GM18511 (cell line): ENCODE results near the gene SIRPB2.
A peak's percentile ranks its signal among the peaks of the same experiment; 100 is the strongest.

Experiments used
- ATAC-seq: cut with Tn5 transposase; IDR thresholded peaks from one replicate; pipeline ENCODE4 v1.9.1; 2021; ENCODE audit warnings: mild to moderate bottlenecking, moderate library complexity; ENCODE audit not compliant: unreplicated experiment

The SIRPB2 gene

DNA sequence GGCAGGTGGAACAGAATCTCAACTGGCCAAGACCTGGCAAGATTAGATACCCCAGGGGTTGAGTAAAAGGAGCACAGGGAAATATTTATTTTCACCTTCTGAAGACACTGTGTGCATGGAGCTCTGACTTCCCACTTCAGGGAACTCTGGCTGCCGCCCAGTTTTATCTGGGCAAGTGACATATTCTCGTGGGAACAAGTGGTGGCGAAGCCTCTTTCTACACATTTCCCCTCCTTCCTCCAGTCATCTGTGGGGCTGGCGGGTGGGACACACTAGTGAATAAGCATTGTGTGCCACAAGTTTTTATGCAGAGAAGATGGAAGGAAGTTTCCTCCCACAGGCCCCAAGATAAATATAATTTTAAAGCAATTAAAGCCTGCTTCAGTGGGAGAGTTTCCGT, 48.1 kb downstream of the SIRPB2 start:
- no peak for ATAC-seq

DNA sequence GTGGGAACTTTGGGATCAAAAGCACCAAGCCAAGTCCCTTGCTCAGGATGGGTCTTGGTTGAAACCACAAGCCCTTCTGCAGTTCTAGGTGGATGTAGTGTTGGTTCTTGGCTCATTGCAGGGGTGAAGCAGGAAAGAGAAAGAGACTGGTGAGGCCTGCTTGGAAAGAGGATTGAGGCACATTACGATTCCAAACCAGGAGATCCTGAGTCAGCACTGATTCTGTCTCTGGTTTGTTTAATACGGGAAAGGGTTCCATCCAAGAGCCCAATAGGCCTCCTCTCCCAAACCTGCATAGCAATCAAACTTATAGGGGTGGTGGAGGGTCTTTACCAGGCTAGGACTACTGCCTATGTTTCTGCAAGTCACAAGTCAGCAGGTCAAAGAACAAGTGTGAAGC, 48.9 kb downstream of the SIRPB2 start:
- ATAC-seq: no peak

DNA sequence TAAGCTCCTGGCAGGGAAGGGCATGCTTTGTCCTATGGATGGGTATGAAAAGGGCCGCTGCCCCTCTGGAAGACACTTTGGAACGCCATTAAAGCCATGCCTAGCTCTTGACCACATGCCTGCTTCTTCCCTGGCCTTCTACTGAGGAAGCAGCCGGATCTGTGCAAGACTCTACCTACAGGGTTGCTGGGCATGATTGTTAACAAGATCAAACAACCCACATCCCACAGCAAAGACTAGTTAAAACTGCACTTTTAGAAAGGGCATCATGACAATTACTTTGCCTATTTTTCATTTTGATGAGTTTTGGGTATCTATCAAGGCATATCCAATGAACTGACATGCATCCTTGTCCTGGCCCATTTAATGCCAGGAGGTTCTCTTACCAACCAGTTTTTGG, 50.1 kb downstream of the SIRPB2 start:
- ATAC-seq: no peak

DNA sequence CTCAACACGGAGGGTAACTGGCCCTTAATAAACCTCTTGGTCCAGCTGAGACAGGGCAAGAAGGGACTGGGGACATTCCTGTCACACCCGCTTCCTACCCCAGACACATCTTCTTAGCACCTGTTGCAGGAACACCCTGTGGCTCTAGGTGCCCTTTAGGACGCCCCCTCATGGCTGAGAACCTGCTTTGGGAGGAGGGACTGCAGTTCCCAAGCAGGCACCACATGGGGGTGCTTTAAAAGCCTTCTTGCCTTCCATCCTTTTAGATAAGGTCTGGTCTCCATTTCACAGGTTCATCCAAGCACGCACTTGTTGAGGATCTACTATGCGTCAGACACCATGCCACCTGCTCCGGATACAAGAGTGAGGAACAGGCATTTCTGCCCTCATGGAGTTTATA, 51.2 kb downstream of the SIRPB2 start:
- ATAC-seq: no peak

GRCh38 chr20:1438361-1438760, 52.9 kb downstream of the SIRPB2 start:
- ATAC-seq: no peak

- peak; percentile 51 for ATAC-seq
Observed at GRCh38 chr20:1437235-1437904, 53.9 kb downstream of the SIRPB2 start.

GRCh38 chr20:1436263-1436662, 55.0 kb downstream of the SIRPB2 start:
- ATAC-seq: no peak

- no peak for ATAC-seq
Observed at GRCh38 chr20:1435337-1435699, 55.9 kb downstream of the SIRPB2 start.

- ATAC-seq: peak; percentile 95
Observed at GRCh38 chr20:1434571-1435336, 56.5 kb downstream of the SIRPB2 start.

- no peak for ATAC-seq
Observed at GRCh38 chr20:1431158-1431557, 60.1 kb downstream of the SIRPB2 start.

DNA sequence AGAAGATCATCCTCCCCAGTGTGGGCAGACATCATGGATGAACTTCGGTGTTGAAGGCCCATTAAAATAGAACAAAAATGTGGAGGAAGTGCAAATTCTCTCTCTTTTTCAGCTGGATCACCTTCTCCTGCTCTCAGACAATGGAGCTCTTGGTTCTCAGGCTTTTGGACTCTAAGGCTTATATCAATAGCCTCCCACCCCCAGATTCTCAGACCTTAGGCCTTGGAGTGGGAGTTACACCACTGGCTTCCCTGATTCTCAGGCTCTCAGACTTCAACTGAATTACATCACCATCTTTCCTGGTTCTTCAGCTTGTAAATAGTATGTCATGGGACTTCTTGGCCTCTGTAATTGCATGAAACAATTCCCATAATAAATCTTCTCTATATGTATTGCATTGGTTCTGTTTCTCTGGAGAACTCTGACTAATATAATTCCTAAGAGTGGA, 61.2 kb downstream of the SIRPB2 start:
- ATAC-seq: no peak

- no peak for ATAC-seq
Observed at GRCh38 chr20:1429143-1429728, 62.0 kb downstream of the SIRPB2 start.

GRCh38 chr20:1427457-1428054, 63.7 kb downstream of the SIRPB2 start:
- no peak for ATAC-seq

DNA sequence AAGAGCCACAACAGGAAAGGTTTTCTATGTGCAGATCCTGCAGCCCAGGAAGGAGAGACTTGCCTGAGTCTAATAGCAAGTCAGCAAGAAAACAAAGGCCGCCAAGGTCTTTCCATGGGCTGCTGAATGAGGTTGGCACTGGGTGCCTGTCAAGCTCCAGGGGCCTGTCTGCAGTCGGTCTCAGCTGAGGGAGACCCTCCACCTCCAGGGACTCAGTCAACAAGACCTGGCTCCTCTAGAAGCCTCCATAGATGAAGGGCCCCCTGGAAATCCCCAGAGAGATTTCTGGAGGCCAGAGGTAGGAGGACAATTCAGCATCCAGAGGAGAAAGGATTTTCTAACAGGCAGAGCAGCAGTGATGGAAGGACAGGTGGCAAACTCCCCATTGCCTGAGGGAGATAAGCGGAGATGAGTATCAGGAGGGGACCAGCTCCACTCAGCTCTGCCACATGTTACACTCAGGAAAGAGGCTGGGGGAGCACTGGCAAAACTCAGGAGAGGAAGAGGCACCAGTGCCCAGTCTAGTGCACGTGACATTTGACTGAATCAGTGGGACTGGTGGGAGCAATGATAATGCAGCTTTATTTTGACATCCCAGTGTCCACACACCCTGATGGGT, 64.9 kb downstream of the SIRPB2 start:
- ATAC-seq: no peak
